Aorta (tissue), 5 donors: ENCODE results near the gene SNX12. TPM values are rescaled to one million over a fixed set of nuclear protein-coding genes. Genes with fewer than 3 reads are reported as not detected.

Experiments used
- ATAC-seq: fragments of 200-7000 bp; cut with Tn5 transposase; one replicate; pipeline ENCODE4 v1.9.1; 2022; ENCODE audit warnings: moderate library complexity; ENCODE audit not compliant: low FRiP score
- DNase-seq, 2 donors: peaks; one replicate each; pipeline ENCODE4 v3.0.0-alpha.2; 2020
- H3K27ac ChIP-seq, 2 donors: one replicate each; pipeline ENCODE4 v1.5.1; 2013; ENCODE audit warnings: low read length in 2 of 2, mild to moderate bottlenecking in 2 of 2, moderate library complexity in 2 of 2, control low read depth in 1 of 2, inconsistent platforms in 1 of 2, low read depth in 1 of 2
- H3K27me3 ChIP-seq, 2 donors: one replicate each; pipeline ENCODE4 v1.6.1; 2013; ENCODE audit warnings: control low read depth in 1 of 2, low read length in 1 of 2, mild to moderate bottlenecking in 1 of 2, moderate library complexity in 1 of 2; ENCODE audit not compliant: insufficient read depth in 2 of 2, control insufficient read depth in 1 of 2
- H3K36me3 ChIP-seq, 2 donors: one replicate each; pipeline ENCODE4 v1.6.1; 2013; ENCODE audit warnings: control low read depth in 1 of 2, low read length in 1 of 2, mild to moderate bottlenecking in 1 of 2; ENCODE audit not compliant: insufficient read depth in 2 of 2, control insufficient read depth in 1 of 2
- H3K4me1 ChIP-seq, 2 donors: one replicate each; pipeline ENCODE4 v1.6.1; 2013; ENCODE audit warnings: low read length in 2 of 2, control low read depth in 1 of 2, mild to moderate bottlenecking in 1 of 2, moderate library complexity in 1 of 2; ENCODE audit not compliant: insufficient read depth in 2 of 2, control insufficient read depth in 1 of 2
- H3K4me3 ChIP-seq, 2 donors: one replicate each; pipeline ENCODE4 v1.5.1; 2013; ENCODE audit warnings: low read length in 2 of 2, control low read depth in 1 of 2, mild to moderate bottlenecking in 1 of 2
- H3K9me3 ChIP-seq: one replicate; pipeline ENCODE4 v1.6.1; 2013; ENCODE audit warnings: mild to moderate bottlenecking, low read length; ENCODE audit not compliant: control insufficient read depth
- WGBS, 2 donors: extraction: QIAGEN DNeasy Blood & Tissue Kit; methylation state at CpG; one replicate each; pipeline ENCODE4 v1.1.7; 2013; 5-methylcytosine and 5-hydroxymethylcytosine counted together
- intact Hi-C, 2 donors: fragments of 100-400 bp; cut with DNase I; formaldehyde crosslinking; loops; one replicate each; pipeline versions ENCODE4 v1.14.2 to v1.15.0; 2022
- long read RNA-seq, 2 donors: library from polyadenylated mRNA; unstranded; transcript quantifications; one replicate each; pipeline ENCODE4 v2.0.0, GENCODE V29; 2020 to 2021
- polyA plus RNA-seq, 2 donors: library from polyadenylated mRNA; stranded (reverse); fragments of 200-250 nt; gene quantifications; one replicate each; pipeline ENCODE4 v1.2.3, GENCODE V29; 2013
- total RNA-seq, 2 donors: library from RNA; stranded (reverse); fragmentation: NEBNext Ultra II Directional; extraction: Animal tissue kit (Norgen Biotek cat#: 25700); gene quantifications; one replicate each; pipeline ENCODE4 v1.2.1, GENCODE V29; 2021
- donor health status: healthy with polysubstance abuse.
- donor health status: Bipolar disorder and iron deficiency.
- donor health status: DM: no; HTN: no; CAD: no.
- donor health status: DM: no; HTN: no; CAD: no.
- donor health status: DM: yes; HTN: yes; CAD: no.

The SNX12 gene
- total RNA-seq (10 to 100 TPM; 50.2 to 60.4 TPM), polyA plus RNA-seq (10 to 100 TPM; 31.8 to 66.0 TPM)
- long read RNA-seq, donor 1, partial matches to known transcripts = 0 of 14 reads
- long read RNA-seq, donor 1, other reads (novel, unspliced or antisense) = 14 of 14 reads
- long read RNA-seq, donor 2, partial matches to known transcripts = 0 of 12 reads
- long read RNA-seq, donor 2, other reads (novel, unspliced or antisense) = 10 of 12 reads

DNA sequence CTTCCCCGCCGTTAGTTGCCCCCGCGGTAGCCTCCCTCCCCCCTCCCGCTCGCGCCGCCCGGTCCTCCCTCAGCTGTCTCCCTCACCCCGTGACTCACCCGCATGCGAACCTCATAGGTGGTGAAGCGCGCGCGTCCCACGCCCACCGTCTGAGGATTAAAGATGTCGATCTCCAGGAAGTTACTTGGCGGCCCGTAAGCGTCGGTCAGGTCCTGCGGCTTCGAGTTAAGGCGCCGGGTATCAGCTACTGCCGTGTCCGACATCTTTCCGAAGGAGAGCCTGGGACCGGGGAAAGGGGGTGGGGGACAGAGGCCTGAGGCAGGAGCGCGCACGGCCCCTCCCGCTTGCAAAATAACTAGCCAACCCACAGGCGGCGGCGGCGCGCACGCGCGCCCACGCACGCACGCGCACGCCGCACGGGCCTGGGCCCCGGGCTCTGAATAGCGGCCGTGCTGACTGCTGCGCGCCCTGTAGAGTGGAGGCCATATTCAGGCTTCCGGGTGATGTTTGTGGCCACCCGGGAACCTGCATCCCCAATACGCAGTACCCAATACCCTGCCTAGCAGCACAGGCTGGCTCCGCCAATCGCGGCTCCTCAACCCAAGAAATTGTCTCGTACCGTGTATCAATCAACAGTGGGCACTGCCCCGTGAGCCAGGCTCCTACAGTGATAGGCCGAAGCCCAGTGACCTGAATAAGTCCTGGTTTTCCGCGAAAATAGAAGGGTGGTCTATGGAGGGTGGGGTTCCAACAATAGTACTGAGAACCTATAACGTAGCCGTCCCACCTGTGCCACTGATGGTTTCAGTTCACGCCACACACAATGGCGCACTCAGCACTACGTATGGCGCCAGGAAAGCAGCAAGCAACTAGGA is at the start of gene SNX12:
Gene SNX12 (minus strand): TSS at position 291 of the 875 bp plus-strand sequence. CDS start 28 bp downstream, at position 263.
- Histone ChIP-seq H3K27me3 (no peaks in the 10 kb centered on the region), H3K27ac (peak within 1 kb of the TSS in 1 of 2 donors; percentile 86), H3K4me3 (peak within 1 kb of the TSS; percentile 41 to 94), H3K4me1 (no peaks in the 10 kb centered on the region), H3K36me3 (no peaks in the 10 kb centered on the region), H3K9me3 (no peaks in the 10 kb centered on the region)
- intact Hi-C loops = no loop called here
- 1 to 31% methylated on average over 73 of the region's 73 CpGs for WGBS, 2 donors
- DNase-seq = peak; percentile 93 to 95
- ATAC-seq = peak; percentile 99

DNA sequence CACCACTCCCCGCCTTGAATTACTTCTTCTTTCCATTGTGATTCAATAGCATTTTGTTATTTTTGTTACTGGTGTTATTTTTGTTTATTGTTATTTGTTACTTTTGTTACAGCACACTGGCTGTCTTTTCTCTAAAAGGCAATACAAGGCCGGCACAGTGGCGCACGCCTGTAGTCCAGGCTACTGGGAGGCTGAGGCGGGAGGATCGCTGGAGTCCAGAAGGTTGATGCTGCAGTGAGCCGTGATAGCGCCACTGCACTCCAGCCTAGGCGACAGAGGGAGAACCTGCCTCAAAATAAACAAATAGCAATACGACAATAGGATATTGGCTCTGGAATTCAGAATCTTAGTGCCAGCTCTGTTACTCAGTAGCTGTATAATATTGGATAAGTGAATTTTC is 49.2 kb upstream of the SNX12 start:
- DNase-seq = no peak
- Histone ChIP-seq H3K27ac (no peak overlapping the region), H3K36me3 (peaks cover 0 to 6% of the 10 kb centered on the region in 2 donors), H3K9me3 (no peaks in the 10 kb centered on the region), H3K4me3 (no peak overlapping the region), H3K4me1 (no peaks in the 10 kb centered on the region), H3K27me3 (no peaks in the 10 kb centered on the region)
- 79 to 80% methylated on average over 10 of the region's 10 CpGs for WGBS, 2 donors
- intact Hi-C loops = no loop called here
- no peak for ATAC-seq

DNA sequence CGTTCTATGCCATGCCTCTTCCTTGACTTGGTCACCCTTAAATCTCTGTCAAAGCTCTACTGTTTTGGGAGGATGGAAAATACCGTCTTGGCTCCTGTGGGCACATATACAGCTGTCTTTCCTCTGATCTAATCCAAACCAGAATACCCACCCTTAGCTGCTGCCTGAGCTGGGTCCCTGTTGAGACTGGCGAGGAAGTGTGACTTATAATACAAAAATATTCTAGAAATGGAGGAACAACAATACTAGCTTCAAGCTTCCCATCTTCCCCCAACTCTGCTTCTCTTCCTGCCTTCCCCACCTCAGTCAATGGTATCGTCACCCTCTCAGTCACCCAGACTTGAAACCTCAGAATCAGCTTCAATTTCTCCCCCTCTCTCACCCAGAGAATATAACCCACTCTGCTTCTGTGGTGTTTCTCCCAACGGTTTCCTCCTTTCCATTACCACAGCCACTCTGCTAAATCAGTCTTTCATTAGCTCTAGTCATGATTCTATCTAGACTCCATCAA is 43.8 kb upstream of the SNX12 start:
- ATAC-seq (no peak), DNase-seq (no peak)
- Histone ChIP-seq H3K27ac (no peak overlapping the region), H3K36me3 (no peaks in the 10 kb centered on the region), H3K9me3 (no peaks in the 10 kb centered on the region), H3K4me3 (no peak overlapping the region), H3K27me3 (no peaks in the 10 kb centered on the region), H3K4me1 (no peaks in the 10 kb centered on the region)
- WGBS, 2 donors = 50 to 62% methylated on average over 5 of the region's 5 CpGs
- intact Hi-C loops = no loop called here

GRCh38 chrX:71111141-71111843 is 43.2 kb upstream of the SNX12 start, which contains the start of gene IL2RG:
Gene IL2RG (minus strand): TSS chrX:71111577. CDS start chrX:71111539, 38 bp downstream.
- intact Hi-C loops = no loop called here
- Histone ChIP-seq H3K27me3 (no peaks in the 10 kb centered on the region), H3K36me3 (no peaks in the 10 kb centered on the region), H3K4me1 (no peaks in the 10 kb centered on the region), H3K9me3 (no peaks in the 10 kb centered on the region), H3K4me3 (no peak within 1 kb of the TSS), H3K27ac (no peak within 1 kb of the TSS)
- DNase-seq (no peak), ATAC-seq (peak; percentile 36)
- 50 to 72% methylated on average over 7 to 8 of the region's 8 CpGs for WGBS, 2 donors

DNA sequence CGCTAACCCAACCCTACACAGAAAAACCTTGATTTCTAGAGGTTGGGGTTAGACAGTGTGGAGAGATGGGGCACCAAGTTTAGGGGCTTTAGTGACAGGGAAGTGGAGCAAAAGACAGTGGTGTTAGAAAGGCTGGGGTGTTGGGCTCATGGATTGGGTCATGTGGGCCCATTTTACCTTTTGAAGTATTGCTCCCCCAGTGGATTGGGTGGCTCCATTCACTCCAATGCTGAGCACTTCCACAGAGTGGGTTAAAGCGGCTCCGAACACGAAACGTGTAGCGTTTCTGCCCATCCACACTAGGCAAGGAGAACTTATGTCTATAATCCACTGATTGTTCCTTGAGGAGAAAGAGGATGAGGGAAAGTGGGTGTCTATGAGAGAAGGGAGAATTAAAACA is 40.9 kb upstream of the SNX12 start:
- no peaks in the 10 kb centered on the region for H3K4me1 ChIP-seq
- H3K27me3 ChIP-seq = no peaks in the 10 kb centered on the region
- no peaks in the 10 kb centered on the region for H3K9me3 ChIP-seq
- 80 to 93% methylated on average over 6 of the region's 6 CpGs for WGBS, 2 donors
- intact Hi-C loops = no loop called here
- H3K27ac ChIP-seq = no peak overlapping the region
- H3K4me3 ChIP-seq = no peak overlapping the region
- ATAC-seq (no peak), DNase-seq (peak in 1 of 2 donors; percentile 0)
- no peaks in the 10 kb centered on the region for H3K36me3 ChIP-seq

DNA sequence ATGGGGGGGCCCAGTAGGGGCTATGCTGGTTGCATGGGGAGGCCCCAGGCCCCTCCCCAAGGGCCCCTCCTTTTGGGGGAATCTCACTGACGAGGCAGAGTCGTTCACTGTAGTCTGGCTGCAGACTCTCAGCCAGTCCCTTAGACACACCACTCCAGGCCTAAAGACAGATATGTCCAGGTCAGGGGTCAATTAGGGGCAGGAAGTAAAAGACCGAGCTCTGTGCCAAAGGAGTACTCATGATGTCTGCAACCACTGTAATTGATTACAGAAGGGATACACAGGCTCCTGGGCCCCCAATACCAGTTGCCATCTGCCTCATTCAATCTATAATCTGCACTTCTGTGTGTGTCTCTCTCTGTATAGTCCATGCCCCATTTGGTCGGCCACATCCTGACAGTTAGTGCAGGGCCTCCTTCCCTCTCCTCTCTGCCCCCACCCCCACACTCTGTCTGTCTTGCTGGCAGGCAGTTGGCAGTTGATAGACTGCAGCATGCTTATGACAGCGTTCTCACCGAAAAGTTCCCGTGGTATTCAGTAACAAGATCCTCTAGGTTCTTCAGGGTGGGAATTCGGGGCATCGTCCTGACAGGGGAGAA is 39.7 kb upstream of the SNX12 start:
- Histone ChIP-seq H3K4me3 (no peak overlapping the region), H3K36me3 (no peaks in the 10 kb centered on the region), H3K27ac (no peak overlapping the region), H3K27me3 (no peaks in the 10 kb centered on the region), H3K4me1 (no peaks in the 10 kb centered on the region), H3K9me3 (no peaks in the 10 kb centered on the region)
- intact Hi-C loops = no loop called here
- 49% methylated on average over 9 of the region's 9 CpGs for WGBS, 2 donors
- ATAC-seq = no peak
- peak in 1 of 2 donors; percentile 27 for DNase-seq

GRCh38 chrX:71107245-71107644 is 39.1 kb upstream of the SNX12 start:
- peak in 1 of 2 donors; percentile 5 for DNase-seq
- Histone ChIP-seq H3K36me3 (no peaks in the 10 kb centered on the region), H3K9me3 (no peaks in the 10 kb centered on the region), H3K4me1 (no peaks in the 10 kb centered on the region), H3K4me3 (no peak overlapping the region), H3K27ac (no peak overlapping the region), H3K27me3 (no peaks in the 10 kb centered on the region)
- ATAC-seq = no peak
- WGBS, 2 donors = 67 to 72% methylated on average over 4 of the region's 4 CpGs
- intact Hi-C loops = no loop called here

DNA sequence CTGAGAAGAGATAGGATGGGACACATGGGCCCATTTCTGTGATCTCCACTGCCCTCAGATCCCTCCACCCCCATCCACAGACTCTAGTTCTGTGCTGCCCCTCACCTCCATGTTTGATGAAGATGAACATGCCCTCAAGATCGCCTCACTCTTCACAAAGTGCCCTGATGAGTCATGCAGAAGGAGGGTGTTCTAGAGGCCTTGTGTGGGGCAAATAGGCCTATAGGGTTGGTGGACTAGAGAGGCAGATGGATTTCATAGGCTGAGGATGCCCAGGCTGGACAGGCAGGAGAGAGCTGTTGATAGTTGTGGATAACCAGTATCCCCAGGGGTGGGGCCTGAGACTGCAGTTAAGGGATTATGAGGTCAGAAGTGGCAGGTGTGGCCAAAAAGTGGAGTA is 38.3 kb upstream of the SNX12 start, which contains the start of gene CXorf65:
Gene CXorf65 (minus strand): TSS at position 314 of the 400 bp plus-strand sequence. CDS start 184 bp downstream, at position 130.
- intact Hi-C loops = no loop called here
- WGBS, 2 donors = 82 to 100% methylated on average over 1 of the region's 1 CpG
- no peaks in the 10 kb centered on the region for H3K36me3 ChIP-seq
- no peak within 1 kb of the TSS for H3K4me3 ChIP-seq
- ATAC-seq (no peak), DNase-seq (peak in 1 of 2 donors; percentile 9)
- H3K27ac ChIP-seq = no peak within 1 kb of the TSS
- no peaks in the 10 kb centered on the region for H3K4me1 ChIP-seq
- no peaks in the 10 kb centered on the region for H3K9me3 ChIP-seq
- no peaks in the 10 kb centered on the region for H3K27me3 ChIP-seq
